K562 (cell line): ENCODE data around the gene RNU6-9. TPM values are rescaled to one million over a fixed set of nuclear protein-coding genes. Genes with fewer than 3 reads are reported as not detected.

ENCODE experiments used
- ATAC-seq: fragments of 200-7000 bp; cut with Tn5 transposase; 3 replicates; pipeline ENCODE4 v1.9.1; 2020; ENCODE audit warnings: moderate library complexity
- BruUV-seq: library from RNA; stranded (reverse); fragments of 400-500 nt; replicated peaks from 2 replicates; lab custom pipeline; 2021; lab: Mats Ljungman, UMichigan
- CTCF ChIA-PET: fragments of 300-600 bp; formaldehyde crosslinking; extraction: SDS; loops from one replicate; lab custom pipeline; 2021; ENCODE audit warnings: low intra/inter-chr PET ratio; lab: Yijun Ruan, JAX
- POLR2A ChIA-PET: fragments of 300-600, 350-650 bp; sonication (Branson Sonifier 250); formaldehyde crosslinking; extraction: SDS; loops from one replicate; lab custom pipeline; 2021; ENCODE audit warnings: antibody characterized with exemption, inconsistent platforms; lab: Yijun Ruan, JAX
- DNase-seq, 4 experiments: peaks; one replicate each; pipeline versions ENCODE4 v3.0.0 to v3.0.0-alpha.2; 2011 to 2018; ENCODE audit warnings: low spot score in 3 of 4, mixed read lengths in 3 of 4; ENCODE audit errors: extremely low read depth in 1 of 4
- FAIRE-seq: peaks from 2 replicates; lab custom pipeline; 2011; peaks lifted over from hg19 to GRCh38; lab: Jason Lieb, UNC
- H2AFZ ChIP-seq: 2 replicates; pipeline ENCODE4 v1.6.0; 2011; ENCODE audit warnings: low read depth, low read length, control low read depth, inconsistent platforms
- H3K27ac ChIP-seq: fragments of 200-600 bp; 3 replicates; pipeline ENCODE4 v1.8.0; 2011; ENCODE audit warnings: low read depth, mild to moderate bottlenecking, control low read depth, inconsistent platforms, low read length, moderate library complexity, mixed read lengths; ENCODE audit errors: extremely low read depth
- H3K27me3 ChIP-seq, 2 experiments: fragments of 300-600 bp in 1 of 2; 2 replicates in 1 of 2; 3 replicates in 1 of 2; pipeline versions ENCODE4 v1.6.0 to v1.8.0; 2011; ENCODE audit warnings: inconsistent platforms in 2 of 2, low read length in 2 of 2, mild to moderate bottlenecking in 1 of 2, mixed read lengths in 1 of 2, moderate library complexity in 1 of 2; ENCODE audit not compliant: control insufficient read depth in 2 of 2, insufficient read depth in 2 of 2
- H3K36me3 ChIP-seq: fragments of 300-600 bp; 3 replicates; pipeline ENCODE4 v1.8.0; 2011; ENCODE audit warnings: mild to moderate bottlenecking, low read length, inconsistent platforms; ENCODE audit not compliant: control insufficient read depth, insufficient read depth
- H3K4me1 ChIP-seq, 2 experiments: fragments of 200-600 bp in 1 of 2; replicated peaks in 1 of 2; 2 replicates in 1 of 2; 3 replicates in 1 of 2; pipeline versions ENCODE4 v1.5.1 to v1.8.0; 2011; ENCODE audit warnings: inconsistent platforms in 2 of 2, low read length in 2 of 2, mild to moderate bottlenecking in 1 of 2, mixed read lengths in 1 of 2, moderate library complexity in 1 of 2; ENCODE audit not compliant: control insufficient read depth in 2 of 2, insufficient read depth in 2 of 2
- H3K4me2 ChIP-seq: 2 replicates; pipeline ENCODE4 v1.6.1; 2011; ENCODE audit warnings: low read length, control low read depth, inconsistent platforms, mixed read lengths; ENCODE audit not compliant: insufficient read depth
- H3K4me3 ChIP-seq: fragments of 200-600 bp; sonication (generic), shearing (Covaris generic); 2 replicates; pipeline ENCODE4 v1.5.1; 2016; ENCODE audit warnings: control low read depth, inconsistent platforms
- H3K79me2 ChIP-seq: fragments of 200-600 bp; 3 replicates; pipeline ENCODE4 v1.8.0; 2011; ENCODE audit warnings: low read length, inconsistent platforms; ENCODE audit not compliant: control insufficient read depth, insufficient read depth
- H3K9ac ChIP-seq, 2 experiments: 2 replicates each; pipeline versions ENCODE4 v1.6.0 to v1.6.1; 2011; ENCODE audit warnings: low read depth in 2 of 2, low read length in 2 of 2, control low read depth in 1 of 2, inconsistent platforms in 1 of 2, mild to moderate bottlenecking in 1 of 2, mixed read lengths in 1 of 2; ENCODE audit not compliant: insufficient read depth in 1 of 2
- H3K9me1 ChIP-seq: one replicate; pipeline ENCODE4 v1.6.0; 2011; ENCODE audit warnings: inconsistent platforms, mild to moderate bottlenecking, low read length, moderate library complexity; ENCODE audit not compliant: control insufficient read depth, insufficient read depth
- H3K9me3 ChIP-seq: replicated peaks from 2 replicates; pipeline ENCODE4 v1.5.1; 2011; ENCODE audit warnings: low read depth, low read length, inconsistent platforms; ENCODE audit not compliant: control insufficient read depth, insufficient read depth
- H4K20me1 ChIP-seq: replicated peaks from 2 replicates; pipeline ENCODE4 v1.6.1; 2011; ENCODE audit warnings: low read length, inconsistent platforms, mixed read lengths; ENCODE audit not compliant: control insufficient read depth, insufficient read depth
- ATF6 ChIP-seq: sonication (generic); formaldehyde crosslinking; IDR thresholded peaks from 2 replicates; pipeline ENCODE4 v1.4.0; 2020; ENCODE audit warnings: mild to moderate bottlenecking, missing genetic modification reagents
- CGGBP1 ChIP-seq: fragments of 250-450 bp; sonication (Bioruptor Pico); IDR thresholded peaks from 2 replicates; pipeline ENCODE4 v1.9.0; 2021; ENCODE audit warnings: mild to moderate bottlenecking
- MAZ ChIP-seq, 2 experiments: fragments of 450-650 bp in 1 of 2; sonication (generic) in 1 of 2; formaldehyde crosslinking; IDR thresholded peaks in 1 of 2; conservative IDR thresholded peaks in 1 of 2; 2 replicates each; pipeline versions ENCODE4 v1.4.0 to v1.5.0; 2020; ENCODE audit warnings: mild to moderate bottlenecking in 1 of 2, missing genetic modification reagents in 1 of 2
- PRDM10 ChIP-seq: fragments of 450-650 bp; IDR thresholded peaks from 2 replicates; pipeline ENCODE4 v1.6.1; 2018; ENCODE audit not compliant: partially characterized antibody
- TAF9B ChIP-seq: fragments of 450-650 bp; IDR thresholded peaks from 2 replicates; pipeline ENCODE4 v1.6.1; 2018; ENCODE audit warnings: mild to moderate bottlenecking; ENCODE audit not compliant: partially characterized antibody
- ZBTB34 ChIP-seq: fragments of 250-450 bp; sonication (Bioruptor Pico); IDR thresholded peaks from 2 replicates; pipeline ENCODE4 v1.8.0; 2021; ENCODE audit warnings: mild to moderate bottlenecking, moderate library complexity
- ZNF133 ChIP-seq: fragments of 250-450 bp; sonication (Bioruptor Pico); IDR thresholded peaks from 2 replicates; pipeline ENCODE4 v1.4.0; 2020; ENCODE audit warnings: mild to moderate bottlenecking
- ZNF316 ChIP-seq: fragments of 450-650 bp; IDR thresholded peaks from 2 replicates; pipeline ENCODE4 v1.6.1; 2016
- WGBS: fragments of 100-300 bp; shearing (Covaris generic); methylation state at CpG from one replicate; pipeline ENCODE4 v1.1.6; 2016; ENCODE audit warnings: low coverage, mixed read lengths; ENCODE audit not compliant: insufficient coverage; ENCODE audit errors: missing lambda C conversion rate; 5-methylcytosine and 5-hydroxymethylcytosine counted together
- in situ Hi-C: fragments of 300-500 bp; cut with MboI; formaldehyde crosslinking; loops from 4 replicates; pipeline ENCODE4 v1.15.0; 2018; ENCODE audit warnings: inconsistent platforms, mixed read lengths
- intact Hi-C: fragments of 100-400 bp; cut with micrococcal nuclease; formaldehyde crosslinking; loops from 2 replicates; pipeline ENCODE4 v1.14.2; 2022
- polyA plus RNA-seq, 8 experiments: library from polyadenylated mRNA; depleted of rRNA in 4 of 8; stranded (reverse) in 5 of 8; unstranded in 3 of 8; fragments of >200 nt; fragmentation: Nextera tagmentation in 2 of 8; fragmentation: Illumina TruSeq in 1 of 8; extraction: Ambion mirVana in 2 of 8; extraction: Trizol in 1 of 8; gene quantifications; 2 replicates each; pipeline versions ENCODE4 v1.2.1 to v1.2.3, GENCODE V29; 2011 to 2014; ENCODE audit warnings: inconsistent platforms in 1 of 8, missing spikeins in 1 of 8
- total RNA-seq, 7 experiments: library from RNA; depleted of rRNA in 6 of 7; stranded (reverse); fragments of >200 nt in 6 of 7; fragmentation: Illumina TruSeq in 2 of 7; extraction: Trizol in 2 of 7; gene quantifications; 2 replicates each; pipeline versions ENCODE4 v1.2.1 to v1.2.3, GENCODE V29; 2011 to 2021; ENCODE audit warnings: low replicate concordance in 1 of 7
- TF ChIP-seq, protein P1 (sequence below), 3 experiments: fragments of 200-800 bp in 1 of 3; fragments of 250-450 bp in 1 of 3; fragments of 450-650 bp in 1 of 3; sonication (Bioruptor Pico) in 1 of 3; sonication (Bioruptor generic) in 1 of 3; formaldehyde crosslinking in 1 of 3; IDR thresholded peaks; 2 replicates each; pipeline versions ENCODE4 v1.6.1 to v1.8.0; 2016 to 2022; ENCODE audit warnings: mild to moderate bottlenecking in 2 of 3, missing genetic modification characterization in 2 of 3, missing compliant biosample characterization in 1 of 3, moderate library complexity in 1 of 3

Gene RNU6-9
- total and polyA plus RNA-seq, 9 of the 15 experiments (the other 6 are each of a cell fraction or from before 2014, with no cell fraction given): not detected

- peaks cover 80% of the 10 kb centered on the region for H3K79me2 ChIP-seq
- peaks cover 12% of the 10 kb centered on the region for H4K20me1 ChIP-seq
- no peak overlapping the region for H3K4me2 ChIP-seq
- peaks cover 65% of the 10 kb centered on the region; the same call in 2 of the 3 replicates for H3K36me3 ChIP-seq
- 34% methylated on average over 27 of the region's 32 CpGs for whole genome bisulfite sequencing
- ATAC-seq: no peak
- no peaks in the 10 kb centered on the region for H3K9me3 ChIP-seq
- H3K27ac ChIP-seq: peak overlapping the region; percentile 61
- H3K9me1 ChIP-seq: peaks cover 5% of the 10 kb centered on the region
- H3K27me3 ChIP-seq: no peaks in the 10 kb centered on the region
- peaks cover 54 to 88% of the 10 kb centered on the region in 2 experiments for H3K4me1 ChIP-seq
- no peak overlapping the region for H3K4me3 ChIP-seq
- peak in 1 of 4 experiments; percentile 67 for DNase-seq
- FAIRE-seq: no peak
- H3K9ac ChIP-seq: peak overlapping the region in 1 of 2 experiments; percentile 85; a peak in 2 of 4 replicates
- no peak overlapping the region for H2AFZ ChIP-seq
- in situ Hi-C loops: no loop called here
- intact Hi-C loops: no loop called here
- ChIA-PET CTCF (no interaction called here), POLR2A (interaction anchor here (0.6 to 3.2 kb wide), 2 partner anchors 10 to 833 kb away, joined by 3 to 15 read pairs; partner anchors contain the start of genes MED16 and RNU6-9)
- no TSS peak for BruUV-seq
- no peak for TF ChIP-seq ATF6 (CRISPR knock-in tag)
- no peak for TF ChIP-seq ZBTB34 (CRISPR knock-in tag)
- no peak for TF ChIP-seq CGGBP1 (CRISPR knock-in tag)
- peak; percentile 72 for TF ChIP-seq PRDM10
- TF ChIP-seq TAF9B: no peak
- no peak for TF ChIP-seq MAZ (CRISPR knock-in tag; conservative IDR thresholded peaks at IDR 0.05 in 1 of 2, IDR thresholded peaks at IDR 0.05 in 1 of 2)
- TF ChIP-seq, protein P1, sequence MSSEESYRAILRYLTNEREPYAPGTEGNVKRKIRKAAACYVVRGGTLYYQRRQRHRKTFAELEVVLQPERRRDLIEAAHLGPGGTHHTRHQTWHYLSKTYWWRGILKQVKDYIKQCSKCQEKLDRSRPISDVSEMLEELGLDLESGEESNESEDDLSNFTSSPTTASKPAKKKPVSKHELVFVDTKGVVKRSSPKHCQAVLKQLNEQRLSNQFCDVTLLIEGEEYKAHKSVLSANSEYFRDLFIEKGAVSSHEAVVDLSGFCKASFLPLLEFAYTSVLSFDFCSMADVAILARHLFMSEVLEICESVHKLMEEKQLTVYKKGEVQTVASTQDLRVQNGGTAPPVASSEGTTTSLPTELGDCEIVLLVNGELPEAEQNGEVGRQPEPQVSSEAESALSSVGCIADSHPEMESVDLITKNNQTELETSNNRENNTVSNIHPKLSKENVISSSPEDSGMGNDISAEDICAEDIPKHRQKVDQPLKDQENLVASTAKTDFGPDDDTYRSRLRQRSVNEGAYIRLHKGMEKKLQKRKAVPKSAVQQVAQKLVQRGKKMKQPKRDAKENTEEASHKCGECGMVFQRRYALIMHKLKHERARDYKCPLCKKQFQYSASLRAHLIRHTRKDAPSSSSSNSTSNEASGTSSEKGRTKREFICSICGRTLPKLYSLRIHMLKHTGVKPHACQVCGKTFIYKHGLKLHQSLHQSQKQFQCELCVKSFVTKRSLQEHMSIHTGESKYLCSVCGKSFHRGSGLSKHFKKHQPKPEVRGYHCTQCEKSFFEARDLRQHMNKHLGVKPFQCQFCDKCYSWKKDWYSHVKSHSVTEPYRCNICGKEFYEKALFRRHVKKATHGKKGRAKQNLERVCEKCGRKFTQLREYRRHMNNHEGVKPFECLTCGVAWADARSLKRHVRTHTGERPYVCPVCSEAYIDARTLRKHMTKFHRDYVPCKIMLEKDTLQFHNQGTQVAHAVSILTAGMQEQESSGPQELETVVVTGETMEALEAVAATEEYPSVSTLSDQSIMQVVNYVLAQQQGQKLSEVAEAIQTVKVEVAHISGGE (CRISPR knock-in tag; IDR thresholded peaks at IDR 0.05): no peak
- TF ChIP-seq ZNF133: no peak
- TF ChIP-seq ZNF316: no peak
These were observed 10.0 kb downstream of the RNU6-9 start for GRCh38 chr19:903266-903797.
